ENCODE measurements around the gene NKX6-2. TPM values are rescaled to one million over a fixed set of nuclear protein-coding genes. Genes with fewer than 3 reads are reported as not detected.
"Not testable (repeated sequence)": the region's sequence is repeated elsewhere in the genome, so short reads cannot be mapped to it uniquely, and the experiment has no call there.

Gene NKX6-2
- total and polyA plus RNA-seq, 2 experiments from 2014 or later: 0.24 to 9.3 TPM

DNA sequence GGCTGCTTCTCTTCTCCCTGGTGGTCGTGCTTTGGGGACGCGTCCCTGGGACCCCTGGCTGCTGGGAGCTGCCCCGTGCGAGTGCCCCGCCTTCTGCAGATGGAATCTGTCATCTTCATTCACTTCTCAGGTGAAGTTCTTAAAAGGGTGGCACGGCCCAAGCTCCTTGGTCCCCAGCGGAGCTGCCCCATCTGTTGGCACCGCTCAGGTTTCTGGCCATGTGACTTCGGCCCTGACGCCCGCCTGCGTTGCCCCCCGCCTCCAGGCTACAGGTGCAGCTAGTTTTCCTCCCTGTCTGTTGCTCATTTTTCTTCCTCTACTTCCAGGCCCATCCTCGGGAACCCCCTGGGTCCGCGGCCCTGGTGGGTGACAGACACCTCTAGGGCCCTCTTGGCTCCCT lies 6.8 kb upstream of the NKX6-2 start:
- Mint-ChIP-seq H3K4me1 (no peaks in the 10 kb centered on the region), H3K9me3 (no peaks in the 10 kb centered on the region), H3K4me3 (no peak overlapping the region), H3K36me3 (ENCODE audit: low read depth) (no peaks in the 10 kb centered on the region), H3K27me3 (ENCODE audit: insufficient read depth, low read depth, poor library complexity) (peaks cover 32% of the 10 kb centered on the region), H3K27ac (no peak overlapping the region)
- H2AFZ ChIP-seq: no peak overlapping the region
- ATAC-seq (no peak), DNase-seq (ENCODE audit: low spot score) (no peak)
- H3K4me2 ChIP-seq: no peak overlapping the region
- no peak overlapping the region for H3K27ac ChIP-seq (ENCODE audit: low read depth)
- no peaks in the 10 kb centered on the region for H4K20me1 ChIP-seq (replicated peaks; ENCODE audit: insufficient read depth)
- H3K36me3 ChIP-seq (ENCODE audit: insufficient read depth): no peaks in the 10 kb centered on the region
- TF ChIP-seq CREB1 (CRISPR knock-in tag; IDR thresholded peaks at IDR 0.05; ENCODE audit: low read depth) (no peak), EZH2 (IDR thresholded peaks at IDR 0.05; ENCODE audit: low read depth, unreplicated experiment) (no peak), NANOG (IDR thresholded peaks at IDR 0.05; ENCODE audit: borderline replicate concordance) (no peak)
- H3K4me3 ChIP-seq: no peak overlapping the region
- H3K9me2 ChIP-seq (ENCODE audit: insufficient read depth): no peaks in the 10 kb centered on the region
- H3F3A ChIP-seq (replicated peaks; ENCODE audit: low read depth): no peaks in the 10 kb centered on the region
- no peaks in the 10 kb centered on the region for H3K4me1 ChIP-seq (ENCODE audit: insufficient read depth)
- no peaks in the 10 kb centered on the region for H3K79me2 ChIP-seq (replicated peaks; ENCODE audit: insufficient read depth)
- peaks cover 27% of the 10 kb centered on the region for H3K27me3 ChIP-seq (ENCODE audit: insufficient read depth)

GRCh38 chr10:132792099-132792498 lies 6.2 kb upstream of the NKX6-2 start:
- H3K36me3 Mint-ChIP-seq (ENCODE audit: low read depth); H3K79me2 ChIP-seq (replicated peaks; ENCODE audit: insufficient read depth); H3K4me3 Mint-ChIP-seq; H4K20me1 ChIP-seq (replicated peaks; ENCODE audit: insufficient read depth); DNase-seq (ENCODE audit: low spot score); H3K4me1 Mint-ChIP-seq; H3K4me3 ChIP-seq; H3K27ac ChIP-seq (ENCODE audit: low read depth); H3F3A ChIP-seq (replicated peaks; ENCODE audit: low read depth); H2AFZ ChIP-seq; H3K9me2 ChIP-seq (ENCODE audit: insufficient read depth); ATAC-seq; H3K9me3 Mint-ChIP-seq; H3K4me1 ChIP-seq (ENCODE audit: insufficient read depth); H3K36me3 ChIP-seq (ENCODE audit: insufficient read depth); H3K4me2 ChIP-seq; H3K27ac Mint-ChIP-seq: not testable (repeated sequence)
- H3K27me3 Mint-ChIP-seq (ENCODE audit: insufficient read depth, low read depth, poor library complexity): peaks cover 37% of the 10 kb centered on the region
- H3K27me3 ChIP-seq (ENCODE audit: insufficient read depth): peaks cover 34% of the 10 kb centered on the region

DNA sequence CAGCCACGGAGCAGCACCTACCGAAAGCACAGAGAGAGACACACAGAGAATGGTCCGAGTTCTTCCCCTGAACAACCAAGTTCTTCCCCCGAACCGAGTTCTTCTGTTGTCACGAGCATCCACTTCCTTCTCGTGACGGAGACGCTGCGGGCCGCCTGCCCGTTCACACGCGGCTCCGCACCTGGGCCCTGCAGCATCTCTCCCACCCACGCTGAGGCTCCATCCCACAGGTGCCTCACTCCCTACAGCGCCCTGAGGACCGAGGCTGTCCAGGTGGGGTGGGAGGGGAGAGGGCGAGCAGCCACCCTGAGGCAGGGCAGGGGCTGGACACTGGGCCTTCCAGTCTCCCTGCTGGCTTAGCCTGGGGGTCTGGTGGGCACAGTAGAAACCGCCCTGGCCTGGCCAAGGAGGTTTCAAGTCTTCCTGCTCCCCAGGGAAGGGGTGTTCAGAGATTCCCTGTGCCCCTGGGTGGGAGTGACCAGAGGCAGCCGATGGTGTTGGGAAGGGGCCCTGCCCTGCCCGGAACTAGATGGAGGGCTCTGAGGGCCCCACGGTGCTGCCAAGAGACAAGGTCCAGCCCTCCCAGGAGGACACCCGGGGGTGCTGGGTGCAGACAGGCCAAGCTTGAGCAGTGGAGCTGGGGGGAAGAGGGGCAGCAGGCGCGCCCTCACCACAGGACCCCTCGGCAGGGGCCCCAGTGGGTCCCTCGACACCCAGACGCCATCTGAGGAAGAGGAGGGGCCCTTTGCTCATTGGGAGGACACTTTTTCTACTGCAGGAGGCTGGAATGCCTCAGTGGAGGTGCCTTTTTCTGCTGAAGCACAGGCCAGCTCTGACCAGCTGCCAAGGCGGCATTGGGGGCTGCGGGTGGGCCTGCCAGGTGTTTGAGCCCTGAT lies 5.2 kb upstream of the NKX6-2 start:
- Mint-ChIP-seq H3K36me3 (ENCODE audit: low read depth) (no peaks in the 10 kb centered on the region), H3K4me1 (no peaks in the 10 kb centered on the region), H3K9me3 (no peaks in the 10 kb centered on the region), H3K27me3 (ENCODE audit: insufficient read depth, low read depth, poor library complexity) (peaks cover 44% of the 10 kb centered on the region), H3K4me3 (no peak overlapping the region), H3K27ac (no peak overlapping the region)
- H3K27ac ChIP-seq (ENCODE audit: low read depth): no peak overlapping the region
- no peak overlapping the region for H2AFZ ChIP-seq
- no peaks in the 10 kb centered on the region for H3K9me2 ChIP-seq (ENCODE audit: insufficient read depth)
- no peak for DNase-seq (ENCODE audit: low spot score)
- H3F3A ChIP-seq (replicated peaks; ENCODE audit: low read depth): no peaks in the 10 kb centered on the region
- ATAC-seq: no peak
- no peak overlapping the region for H3K4me3 ChIP-seq
- H3K36me3 ChIP-seq (ENCODE audit: insufficient read depth): no peaks in the 10 kb centered on the region
- no peak overlapping the region for H3K4me2 ChIP-seq
- H3K4me1 ChIP-seq (ENCODE audit: insufficient read depth): no peaks in the 10 kb centered on the region
- peaks cover 43% of the 10 kb centered on the region for H3K27me3 ChIP-seq (ENCODE audit: insufficient read depth)
- no peaks in the 10 kb centered on the region for H3K79me2 ChIP-seq (replicated peaks; ENCODE audit: insufficient read depth)
- no peaks in the 10 kb centered on the region for H4K20me1 ChIP-seq (replicated peaks; ENCODE audit: insufficient read depth)
- TF ChIP-seq EZH2 (IDR thresholded peaks at IDR 0.05; ENCODE audit: low read depth, unreplicated experiment): no peak
- TF ChIP-seq NANOG (IDR thresholded peaks at IDR 0.05; ENCODE audit: borderline replicate concordance): no peak
- no peak for TF ChIP-seq CREB1 (CRISPR knock-in tag; IDR thresholded peaks at IDR 0.05; ENCODE audit: low read depth)
- no peak for TF ChIP-seq JUNB (IDR thresholded peaks at IDR 0.05; ENCODE audit: unreplicated experiment)
- TF ChIP-seq, protein P1, sequence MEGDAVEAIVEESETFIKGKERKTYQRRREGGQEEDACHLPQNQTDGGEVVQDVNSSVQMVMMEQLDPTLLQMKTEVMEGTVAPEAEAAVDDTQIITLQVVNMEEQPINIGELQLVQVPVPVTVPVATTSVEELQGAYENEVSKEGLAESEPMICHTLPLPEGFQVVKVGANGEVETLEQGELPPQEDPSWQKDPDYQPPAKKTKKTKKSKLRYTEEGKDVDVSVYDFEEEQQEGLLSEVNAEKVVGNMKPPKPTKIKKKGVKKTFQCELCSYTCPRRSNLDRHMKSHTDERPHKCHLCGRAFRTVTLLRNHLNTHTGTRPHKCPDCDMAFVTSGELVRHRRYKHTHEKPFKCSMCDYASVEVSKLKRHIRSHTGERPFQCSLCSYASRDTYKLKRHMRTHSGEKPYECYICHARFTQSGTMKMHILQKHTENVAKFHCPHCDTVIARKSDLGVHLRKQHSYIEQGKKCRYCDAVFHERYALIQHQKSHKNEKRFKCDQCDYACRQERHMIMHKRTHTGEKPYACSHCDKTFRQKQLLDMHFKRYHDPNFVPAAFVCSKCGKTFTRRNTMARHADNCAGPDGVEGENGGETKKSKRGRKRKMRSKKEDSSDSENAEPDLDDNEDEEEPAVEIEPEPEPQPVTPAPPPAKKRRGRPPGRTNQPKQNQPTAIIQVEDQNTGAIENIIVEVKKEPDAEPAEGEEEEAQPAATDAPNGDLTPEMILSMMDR (conservative IDR thresholded peaks at IDR 0.05; ENCODE audit: low read depth in 2 of 2): no peak
- no peak for TF ChIP-seq ZNF114 (CRISPR knock-in tag; IDR thresholded peaks at IDR 0.05)
- no peak for TF ChIP-seq ZNF331 (CRISPR knock-in tag; IDR thresholded peaks at IDR 0.05; ENCODE audit: low read depth)
- TF ChIP-seq ETS1 (IDR thresholded peaks at IDR 0.05): no peak
- TF ChIP-seq EZH2phosphoT487 (IDR thresholded peaks at IDR 0.05; ENCODE audit: unreplicated experiment): no peak
- TF ChIP-seq POLR2AphosphoS5 (IDR thresholded peaks at IDR 0.05; ENCODE audit: low read depth): no peak
- no peak for TF ChIP-seq STAT1 (IDR thresholded peaks at IDR 0.05; ENCODE audit: unreplicated experiment)
- TF ChIP-seq REST (IDR thresholded peaks at IDR 0.05; ENCODE audit: unreplicated experiment): no peak
